H54 (cell line): Measurements from ENCODE around the gene GPLD1.

ENCODE experiments used
- DNase-seq: peaks from one replicate; pipeline ENCODE4 v3.0.0; 2011; ENCODE audit warnings: low spot score, mixed read lengths; ENCODE audit not compliant: insufficient read length
- FAIRE-seq: peaks from 3 replicates; lab custom pipeline; 2011; peaks lifted over from hg19 to GRCh38; lab: Jason Lieb, UNC
- POLR2A ChIP-seq: IDR thresholded peaks from 2 replicates; pipeline ENCODE4 v1.6.1; 2011; ENCODE audit warnings: low read depth, mild to moderate bottlenecking, low read length

Gene GPLD1

DNA sequence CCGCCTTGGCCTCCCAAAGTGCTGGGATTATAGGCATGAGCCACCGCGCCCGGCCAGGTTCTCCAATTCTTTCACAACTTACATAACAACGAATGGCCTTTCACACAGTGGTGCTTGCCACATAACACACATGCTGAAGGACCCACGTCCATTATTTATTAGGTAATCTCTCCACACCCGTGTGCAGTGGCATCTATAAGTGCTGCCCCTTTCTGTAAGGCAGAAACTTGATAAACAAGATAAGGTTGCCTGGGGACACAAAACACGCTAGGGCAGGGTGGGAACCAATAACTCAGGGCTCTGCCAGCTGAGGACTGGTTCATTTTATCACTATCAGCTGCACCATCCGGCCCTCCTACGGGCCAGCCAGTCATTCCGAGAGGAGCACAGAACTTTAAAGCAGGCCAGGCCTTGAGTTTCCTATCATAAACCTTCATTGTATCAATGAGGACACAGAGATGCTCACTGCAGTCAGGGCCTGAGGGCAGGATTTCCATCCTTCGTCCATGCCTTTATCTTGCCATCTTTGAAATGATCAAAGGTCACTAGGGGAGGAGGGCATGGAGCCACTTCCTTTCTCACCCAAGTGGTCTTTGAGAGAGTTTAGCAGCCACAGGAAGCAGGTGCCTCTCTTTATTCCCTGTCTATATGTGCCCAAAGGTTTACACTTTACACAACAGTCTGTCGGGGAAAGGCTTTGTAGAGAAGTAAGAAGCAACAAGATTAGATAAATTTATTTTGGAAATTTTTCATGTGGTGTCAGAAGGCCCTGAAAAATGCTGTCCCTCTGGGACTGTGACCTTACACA is 37.6 kb downstream of the GPLD1 start:
- no peak for TF ChIP-seq POLR2A
- FAIRE-seq (no peak), DNase-seq (no peak)

DNA sequence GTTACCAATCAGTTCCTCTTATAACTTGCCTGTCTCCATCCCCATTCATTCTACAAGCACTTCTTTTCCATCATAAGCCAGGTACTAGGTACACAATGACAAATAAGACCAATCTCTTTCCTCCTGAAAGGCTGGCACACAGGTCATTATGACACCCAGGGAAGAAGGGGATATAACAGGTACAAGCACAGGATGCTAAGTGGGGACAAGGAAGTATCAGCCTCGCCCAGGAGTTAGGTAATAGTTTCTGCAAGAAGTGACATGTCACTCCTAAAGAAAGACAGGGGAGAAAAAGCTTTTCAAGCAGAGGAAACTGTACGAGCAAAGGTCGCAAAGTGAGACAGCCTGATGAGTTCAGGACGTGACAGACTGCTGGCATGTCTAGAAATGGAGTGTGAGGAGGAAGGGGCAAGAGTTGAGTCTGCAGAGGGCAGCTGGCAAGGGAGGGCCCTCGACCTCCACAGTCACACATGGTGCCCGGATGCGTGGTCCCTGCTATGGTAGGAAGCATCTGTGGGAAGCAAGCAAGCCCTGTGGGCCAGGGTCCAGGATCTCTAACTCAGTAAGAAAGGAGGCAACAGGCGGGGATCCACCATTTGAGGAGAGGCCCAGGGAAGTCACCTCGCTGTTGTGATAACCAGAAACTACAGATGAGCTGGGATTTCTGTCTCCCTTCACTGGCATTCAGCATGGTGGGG is 40.4 kb downstream of the GPLD1 start:
- no peak for FAIRE-seq
- TF ChIP-seq POLR2A: no peak
- DNase-seq: no peak

DNA sequence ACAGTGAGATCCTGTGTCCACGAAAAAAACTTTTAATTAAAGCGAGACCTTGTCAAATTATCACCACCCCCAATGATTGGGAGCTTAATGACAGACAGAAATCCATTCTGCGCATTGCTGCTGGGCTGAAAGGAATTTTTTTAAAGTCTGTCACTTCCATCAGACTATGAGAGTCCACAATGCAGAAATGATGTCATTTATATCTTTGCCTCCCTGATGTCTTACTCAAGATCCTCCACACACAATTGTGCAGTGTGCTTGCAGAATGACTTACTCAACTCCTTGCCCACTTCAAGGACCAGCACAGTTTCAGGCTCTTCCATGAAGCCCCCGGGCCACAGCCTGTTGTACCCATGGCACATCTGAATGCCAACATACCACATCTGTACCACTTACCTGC is 41.0 kb downstream of the GPLD1 start:
- no peak for FAIRE-seq
- DNase-seq: no peak
- TF ChIP-seq POLR2A: no peak

DNA sequence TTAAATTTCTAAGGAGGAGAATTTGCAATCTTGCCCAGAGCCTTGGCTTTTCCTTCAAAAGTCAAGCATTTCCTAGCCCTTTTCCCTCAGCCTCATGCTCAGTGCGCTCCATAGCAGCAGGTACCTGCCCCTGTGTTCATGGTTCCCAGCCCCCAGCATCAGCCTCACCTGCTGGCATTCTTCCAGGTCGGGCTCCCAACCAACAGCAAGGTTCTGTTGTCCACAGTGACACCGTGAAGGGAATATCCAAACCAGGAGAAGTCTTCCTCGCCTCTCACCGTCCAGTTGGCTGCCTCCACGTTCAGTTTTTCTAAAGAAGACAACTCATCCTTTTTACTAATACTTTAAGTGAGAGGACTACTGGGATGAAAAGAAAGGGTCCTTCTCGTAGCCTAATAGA is 42.7 kb downstream of the GPLD1 start:
- DNase-seq (no peak), FAIRE-seq (no peak)
- TF ChIP-seq POLR2A: no peak

DNA sequence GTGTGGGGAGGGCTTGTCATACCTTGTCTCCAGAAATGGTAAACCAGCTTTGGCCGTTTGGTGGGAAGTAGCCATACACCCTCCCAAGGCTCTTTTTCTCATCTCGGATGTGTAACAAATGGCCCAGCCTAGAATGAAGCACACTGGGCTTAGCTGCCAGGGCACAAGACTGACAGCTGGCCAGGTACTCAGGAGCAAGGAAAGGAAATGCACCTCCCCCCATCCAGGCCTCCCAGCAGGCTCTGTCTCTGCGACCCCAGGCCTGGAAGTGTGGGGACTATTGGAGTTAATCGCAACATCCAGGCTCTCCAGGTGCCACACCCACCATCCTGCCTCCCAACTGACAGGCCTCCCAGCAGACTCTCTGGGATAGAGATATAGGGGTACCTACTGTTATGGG is 43.7 kb downstream of the GPLD1 start:
- DNase-seq (no peak), FAIRE-seq (no peak)
- TF ChIP-seq POLR2A: no peak

DNA sequence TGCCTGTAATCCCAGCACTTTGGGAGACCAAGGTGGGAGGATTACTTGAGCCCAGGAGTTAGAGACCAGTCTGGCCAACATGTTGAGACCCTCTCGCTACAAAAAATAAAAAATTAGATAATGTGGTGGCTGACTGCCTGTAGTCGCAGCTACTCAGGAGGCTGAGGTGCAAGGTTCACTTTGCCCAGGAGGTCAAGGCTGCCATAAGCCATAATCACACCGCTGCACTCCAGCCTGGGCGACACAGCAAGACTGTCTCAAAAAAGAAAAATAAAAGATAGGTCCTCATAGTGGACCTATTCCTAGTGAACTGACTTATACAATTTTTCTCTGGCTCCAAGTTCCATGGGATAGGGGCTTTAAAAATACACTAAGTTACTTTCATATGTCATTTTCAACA is 44.8 kb downstream of the GPLD1 start:
- no peak for TF ChIP-seq POLR2A
- FAIRE-seq (no peak), DNase-seq (no peak)

DNA sequence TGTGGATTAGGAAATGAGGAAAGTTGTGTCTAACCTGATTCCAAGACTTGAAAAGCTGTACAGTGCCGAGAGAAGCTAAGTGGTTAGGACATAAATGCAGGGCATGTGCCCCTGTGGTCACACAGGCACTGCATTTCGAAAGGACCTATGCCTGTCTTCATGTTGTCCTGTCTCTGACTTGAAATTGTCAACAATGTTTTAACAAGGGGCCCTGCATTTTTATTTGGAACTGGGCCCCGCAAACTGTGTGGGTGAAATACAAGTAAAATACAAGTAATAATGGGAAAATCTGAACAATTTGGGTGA is 47.8 kb downstream of the GPLD1 start:
- no peak for TF ChIP-seq POLR2A
- no peak for DNase-seq
- no peak for FAIRE-seq

DNA sequence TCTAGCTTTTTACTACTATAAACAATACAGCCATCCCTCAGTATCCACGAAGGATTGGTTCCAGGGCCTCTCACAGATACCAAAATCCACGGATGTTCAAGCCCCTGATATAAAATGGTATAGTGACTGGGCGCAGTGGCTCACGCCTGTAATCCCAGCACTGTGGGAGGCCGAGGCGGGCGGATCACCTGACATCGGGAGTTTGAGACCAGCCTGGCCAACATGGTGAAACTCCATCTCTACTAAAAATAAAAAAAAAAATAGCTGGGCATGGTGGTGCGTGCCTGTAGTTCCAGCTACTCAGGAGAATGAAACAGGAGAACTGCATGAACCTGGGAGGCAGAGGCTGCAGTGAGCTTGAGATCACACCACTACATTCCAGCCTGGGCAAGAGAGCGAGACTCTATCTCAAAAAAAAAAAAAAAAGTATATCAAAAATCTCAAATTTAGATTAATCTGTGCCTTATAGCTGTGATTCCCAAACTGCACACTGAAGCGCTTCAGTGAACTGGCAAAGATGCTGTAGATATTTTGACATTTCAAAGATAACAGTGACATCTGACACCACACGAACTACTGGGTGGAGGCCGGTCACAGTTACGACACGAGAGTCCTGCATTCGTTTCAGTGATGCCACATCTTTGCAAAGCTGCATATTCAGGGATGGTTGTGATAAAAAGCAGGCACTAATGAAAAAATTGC is 48.3 kb downstream of the GPLD1 start:
- TF ChIP-seq POLR2A: no peak
- FAIRE-seq (no peak), DNase-seq (no peak)

DNA sequence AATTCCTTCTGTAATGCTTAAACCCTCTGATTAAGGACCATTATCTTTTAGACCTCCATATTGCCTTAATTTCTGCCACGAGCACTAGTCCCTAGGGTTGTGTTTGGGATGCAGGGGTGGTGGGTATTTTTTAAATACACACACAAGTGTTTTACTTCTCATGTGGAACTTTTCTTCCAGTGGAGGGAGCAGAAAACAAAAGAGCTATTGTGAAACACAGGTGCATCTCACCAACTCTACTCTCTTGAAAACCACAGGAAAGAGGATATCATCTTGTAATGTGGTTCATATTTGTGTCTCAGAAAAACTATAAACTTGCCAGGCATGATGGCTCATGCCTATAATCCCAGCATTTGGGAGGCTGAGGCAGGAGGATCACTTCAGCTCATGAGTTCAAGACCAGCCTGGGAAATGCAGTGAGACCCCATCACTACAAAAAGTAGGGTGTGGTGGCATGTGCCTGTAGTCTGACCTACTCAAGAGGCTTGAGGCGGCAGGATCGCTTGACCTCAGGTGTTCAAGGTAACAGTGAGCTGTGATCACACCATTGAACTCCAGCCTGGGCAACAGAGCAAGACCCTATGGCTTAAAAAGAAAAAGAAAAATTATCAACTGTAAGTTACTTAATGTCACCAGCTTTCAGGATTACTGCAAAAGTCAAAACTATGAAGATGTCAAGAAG is 49.4 kb downstream of the GPLD1 start:
- FAIRE-seq (no peak), DNase-seq (no peak)
- TF ChIP-seq POLR2A: no peak

DNA sequence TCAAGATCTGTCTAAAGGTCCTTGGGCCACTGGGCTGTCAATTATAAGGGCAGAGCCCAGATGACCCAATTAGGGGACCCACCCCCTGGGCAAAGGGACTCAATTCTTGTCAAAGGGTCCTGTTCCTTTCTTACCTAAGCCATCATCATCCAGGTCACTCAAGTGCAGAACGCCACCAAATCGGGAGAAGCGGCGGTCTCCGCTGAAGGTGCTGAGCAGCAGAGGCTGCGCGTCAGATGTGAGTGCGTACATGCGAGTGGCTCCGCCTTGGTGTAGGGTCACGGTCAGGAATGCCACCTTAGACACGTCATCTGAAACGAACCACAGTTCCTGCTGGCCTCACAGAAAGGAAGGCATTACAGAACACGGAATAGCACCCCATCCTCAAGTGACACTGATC is 52.4 kb downstream of the GPLD1 start:
- FAIRE-seq: no peak
- no peak for TF ChIP-seq POLR2A

DNA sequence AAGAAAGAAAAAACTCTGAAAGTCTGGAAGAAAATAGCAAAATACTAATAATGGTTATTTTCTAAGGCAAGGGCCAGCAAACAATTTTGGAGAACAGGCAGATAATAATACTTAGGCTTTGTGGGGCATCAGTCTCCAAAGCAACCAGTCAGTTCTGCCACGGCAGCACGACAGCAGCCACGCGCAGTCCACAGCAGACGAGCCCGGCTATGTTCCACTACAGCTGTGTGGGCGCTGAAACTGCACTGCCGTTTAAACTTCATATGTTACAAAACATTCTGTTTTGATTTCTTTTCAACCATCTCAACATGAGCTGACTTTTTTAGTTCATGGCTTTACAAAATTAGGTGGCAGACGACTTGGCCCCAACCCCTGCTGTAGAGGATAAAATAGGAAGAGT is 56.8 kb downstream of the GPLD1 start:
- no peak for FAIRE-seq

More for the DNA sequence above, 52.4 kb downstream of the GPLD1 start:
- no peak for DNase-seq

DNA sequence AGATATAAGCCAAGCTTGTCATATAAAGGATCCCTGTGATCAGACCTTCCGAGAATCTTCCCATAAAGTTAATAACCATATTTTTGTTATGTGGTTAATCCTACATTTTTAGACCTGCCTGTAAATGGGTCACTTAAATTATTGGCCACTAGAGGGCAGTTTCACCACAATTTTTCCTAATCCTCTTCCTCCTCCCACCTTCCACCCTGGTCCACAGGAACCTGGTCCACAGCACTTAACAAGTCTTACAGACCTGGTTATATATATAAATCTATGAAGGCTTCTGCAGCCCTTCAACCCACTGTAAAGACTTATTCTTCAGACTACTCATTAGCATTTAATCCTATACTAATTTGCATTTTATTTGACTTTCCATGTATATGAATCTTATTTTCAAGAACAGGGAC is 58.3 kb downstream of the GPLD1 start:
- TF ChIP-seq POLR2A: no peak
- peak; percentile 88 for FAIRE-seq
- DNase-seq: peak; percentile 37

More for the DNA sequence above, 56.8 kb downstream of the GPLD1 start:
- TF ChIP-seq POLR2A: no peak
- DNase-seq: no peak

DNA sequence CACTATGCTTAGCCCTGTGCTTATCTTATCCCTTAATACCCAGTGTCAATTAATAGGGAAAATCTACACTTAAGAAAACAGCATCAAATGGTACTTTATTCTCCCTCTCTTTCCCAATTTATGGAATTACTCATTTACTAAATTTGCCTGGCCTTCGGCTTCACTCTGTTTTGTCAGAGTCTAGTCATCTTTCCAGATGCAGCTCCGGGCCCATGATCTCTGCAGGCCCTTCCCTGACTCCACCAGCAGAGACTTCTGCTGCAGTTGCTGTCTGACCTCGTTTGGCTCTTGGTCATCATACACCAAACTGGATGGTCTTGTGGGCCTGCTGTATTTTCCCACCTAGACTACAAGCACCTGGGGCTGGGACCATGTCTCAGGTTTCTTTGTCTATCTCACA is 59.3 kb downstream of the GPLD1 start:
- no peak for TF ChIP-seq POLR2A
- DNase-seq (no peak), FAIRE-seq (no peak)

DNA sequence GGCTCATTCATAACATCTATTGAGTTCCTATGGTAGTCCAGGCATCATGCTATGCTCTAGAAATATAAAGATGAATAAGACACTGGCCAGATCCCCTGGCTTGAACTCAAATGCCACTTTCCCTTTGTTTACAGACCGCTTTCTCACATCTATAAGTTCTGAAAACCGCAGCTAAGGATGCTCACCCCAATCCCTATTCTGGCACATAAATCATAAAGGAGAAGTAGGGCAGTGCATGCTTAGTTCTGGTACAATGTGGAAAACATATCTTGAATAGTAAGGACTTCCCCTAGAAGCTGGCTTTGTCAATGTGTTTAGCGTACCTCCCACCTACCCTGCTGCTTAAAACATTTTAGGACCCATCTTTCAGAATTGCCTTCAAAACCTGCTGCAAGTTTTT is 60.2 kb downstream of the GPLD1 start:
- DNase-seq (no peak), FAIRE-seq (no peak)
- no peak for TF ChIP-seq POLR2A
